Measurements from ENCODE around the gene ZC3H18.

The ZC3H18 gene

DNA sequence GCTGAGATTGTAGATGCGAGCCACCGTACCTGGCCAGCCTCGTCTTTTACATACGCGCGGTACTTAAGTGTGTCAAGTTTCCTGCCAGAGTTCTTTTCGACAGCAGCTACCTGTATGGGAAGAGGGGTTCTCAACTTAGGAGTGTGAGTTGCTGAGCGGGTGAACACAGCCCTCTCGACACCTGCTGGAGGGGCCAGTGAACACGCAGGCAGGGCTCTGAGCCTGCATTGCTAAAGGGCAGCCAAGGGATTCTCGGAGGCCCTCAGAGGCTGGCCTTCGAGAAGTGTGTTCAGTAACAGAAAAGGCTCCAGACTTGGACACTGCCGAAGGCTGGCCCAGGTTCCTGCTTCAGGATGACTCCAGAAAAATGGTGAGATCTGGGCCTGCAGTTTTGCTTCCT, 6.1 kb downstream of the ZC3H18 start:
- TF ChIP-seq NFIC (IDR thresholded peaks at IDR 0.05): no peak

DNA sequence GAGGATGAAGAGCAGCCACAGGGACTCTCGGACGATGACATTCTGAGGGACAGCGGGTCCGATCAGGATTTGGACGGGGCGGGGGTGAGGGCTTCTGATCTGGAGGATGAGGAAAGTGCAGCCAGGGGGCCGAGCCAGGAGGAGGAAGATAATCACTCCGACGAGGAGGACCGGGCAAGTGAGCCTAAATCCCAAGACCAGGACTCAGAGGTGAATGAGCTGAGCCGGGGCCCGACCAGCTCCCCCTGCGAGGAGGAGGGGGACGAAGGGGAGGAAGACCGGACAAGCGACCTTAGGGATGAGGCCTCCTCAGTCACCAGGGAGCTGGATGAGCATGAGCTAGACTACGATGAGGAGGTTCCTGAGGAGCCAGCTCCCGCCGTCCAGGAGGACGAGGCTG, 7.0 kb downstream of the ZC3H18 start:
- TF ChIP-seq, protein P1, sequence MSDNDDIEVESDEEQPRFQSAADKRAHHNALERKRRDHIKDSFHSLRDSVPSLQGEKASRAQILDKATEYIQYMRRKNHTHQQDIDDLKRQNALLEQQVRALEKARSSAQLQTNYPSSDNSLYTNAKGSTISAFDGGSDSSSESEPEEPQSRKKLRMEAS (IDR thresholded peaks at IDR 0.05): no peak
- TF ChIP-seq, protein P2, sequence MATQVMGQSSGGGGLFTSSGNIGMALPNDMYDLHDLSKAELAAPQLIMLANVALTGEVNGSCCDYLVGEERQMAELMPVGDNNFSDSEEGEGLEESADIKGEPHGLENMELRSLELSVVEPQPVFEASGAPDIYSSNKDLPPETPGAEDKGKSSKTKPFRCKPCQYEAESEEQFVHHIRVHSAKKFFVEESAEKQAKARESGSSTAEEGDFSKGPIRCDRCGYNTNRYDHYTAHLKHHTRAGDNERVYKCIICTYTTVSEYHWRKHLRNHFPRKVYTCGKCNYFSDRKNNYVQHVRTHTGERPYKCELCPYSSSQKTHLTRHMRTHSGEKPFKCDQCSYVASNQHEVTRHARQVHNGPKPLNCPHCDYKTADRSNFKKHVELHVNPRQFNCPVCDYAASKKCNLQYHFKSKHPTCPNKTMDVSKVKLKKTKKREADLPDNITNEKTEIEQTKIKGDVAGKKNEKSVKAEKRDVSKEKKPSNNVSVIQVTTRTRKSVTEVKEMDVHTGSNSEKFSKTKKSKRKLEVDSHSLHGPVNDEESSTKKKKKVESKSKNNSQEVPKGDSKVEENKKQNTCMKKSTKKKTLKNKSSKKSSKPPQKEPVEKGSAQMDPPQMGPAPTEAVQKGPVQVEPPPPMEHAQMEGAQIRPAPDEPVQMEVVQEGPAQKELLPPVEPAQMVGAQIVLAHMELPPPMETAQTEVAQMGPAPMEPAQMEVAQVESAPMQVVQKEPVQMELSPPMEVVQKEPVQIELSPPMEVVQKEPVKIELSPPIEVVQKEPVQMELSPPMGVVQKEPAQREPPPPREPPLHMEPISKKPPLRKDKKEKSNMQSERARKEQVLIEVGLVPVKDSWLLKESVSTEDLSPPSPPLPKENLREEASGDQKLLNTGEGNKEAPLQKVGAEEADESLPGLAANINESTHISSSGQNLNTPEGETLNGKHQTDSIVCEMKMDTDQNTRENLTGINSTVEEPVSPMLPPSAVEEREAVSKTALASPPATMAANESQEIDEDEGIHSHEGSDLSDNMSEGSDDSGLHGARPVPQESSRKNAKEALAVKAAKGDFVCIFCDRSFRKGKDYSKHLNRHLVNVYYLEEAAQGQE (IDR thresholded peaks at IDR 0.05; ENCODE audit: low read depth): no peak
- TF ChIP-seq FOXM1 (IDR thresholded peaks at IDR 0.05; ENCODE audit: borderline replicate concordance, low read depth) (no peak), CREB1 (IDR thresholded peaks at IDR 0.05; ENCODE audit: low read depth) (no peak), TCF12 (IDR thresholded peaks at IDR 0.05; ENCODE audit: low read depth) (no peak)

DNA sequence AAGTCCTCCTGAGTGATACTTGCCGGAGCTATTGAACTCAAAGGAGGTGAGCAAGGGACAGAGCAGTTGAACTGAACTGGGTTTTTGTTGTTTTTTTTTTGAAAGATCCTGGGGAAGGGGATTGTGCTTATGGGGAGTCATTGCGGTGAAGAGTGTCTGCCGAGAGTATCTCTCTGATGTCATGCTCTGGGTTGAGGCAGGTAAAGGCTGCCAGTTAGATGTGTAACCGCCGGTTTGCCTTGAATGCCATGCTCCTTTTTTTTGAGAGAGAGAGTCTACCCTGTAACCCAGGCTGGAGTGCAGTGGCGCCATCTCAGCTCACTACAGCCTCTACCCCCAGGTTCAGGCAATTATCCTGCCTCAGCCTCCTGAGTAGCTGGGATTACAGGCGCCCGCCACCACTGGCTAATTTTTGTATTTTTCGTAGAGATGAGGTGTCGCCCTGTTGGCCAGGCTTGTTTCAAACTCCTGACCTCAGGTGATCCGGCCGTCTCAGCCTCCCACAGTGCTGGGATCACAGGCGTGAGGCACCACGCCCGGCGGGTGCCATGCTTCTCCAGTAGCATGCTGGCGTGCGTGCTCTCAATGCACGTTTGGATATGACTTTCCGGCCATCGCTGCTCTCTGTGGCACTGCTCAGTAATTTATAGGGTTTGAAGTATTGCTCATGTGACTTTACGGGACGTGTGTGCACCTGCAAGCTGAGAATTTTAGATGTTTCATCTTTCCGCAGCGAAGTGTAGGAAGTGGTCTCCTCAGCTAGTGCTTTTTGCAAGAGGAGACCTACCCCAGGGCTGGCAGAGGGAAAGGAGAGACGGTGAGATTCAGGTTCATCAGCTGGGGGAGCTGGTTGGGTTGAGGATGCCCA, 8.5 kb downstream of the ZC3H18 start:
- TF ChIP-seq TEAD4 (IDR thresholded peaks at IDR 0.05): no peak
- no peak for TF ChIP-seq ZBTB7A (IDR thresholded peaks at IDR 0.05; ENCODE audit: low read depth)
- no peak for TF ChIP-seq CREB1 (IDR thresholded peaks at IDR 0.05; ENCODE audit: low read depth)
- TF ChIP-seq NFIC (IDR thresholded peaks at IDR 0.05): no peak
- TF ChIP-seq, protein P1 (IDR thresholded peaks at IDR 0.05): no peak
- TF ChIP-seq, protein P2 (IDR thresholded peaks at IDR 0.05; ENCODE audit: low read depth): no peak
- no peak for TF ChIP-seq RAD21 (IDR thresholded peaks at IDR 0.05; ENCODE audit: low read depth)
- no peak for TF ChIP-seq EP300 (IDR thresholded peaks at IDR 0.05; ENCODE audit: borderline replicate concordance)
- no peak for TF ChIP-seq CEBPB (IDR thresholded peaks at IDR 0.05)
- TF ChIP-seq, protein P3, sequence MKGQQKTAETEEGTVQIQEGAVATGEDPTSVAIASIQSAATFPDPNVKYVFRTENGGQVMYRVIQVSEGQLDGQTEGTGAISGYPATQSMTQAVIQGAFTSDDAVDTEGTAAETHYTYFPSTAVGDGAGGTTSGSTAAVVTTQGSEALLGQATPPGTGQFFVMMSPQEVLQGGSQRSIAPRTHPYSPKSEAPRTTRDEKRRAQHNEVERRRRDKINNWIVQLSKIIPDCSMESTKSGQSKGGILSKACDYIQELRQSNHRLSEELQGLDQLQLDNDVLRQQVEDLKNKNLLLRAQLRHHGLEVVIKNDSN (IDR thresholded peaks at IDR 0.05): no peak
- no peak for TF ChIP-seq TAF1 (IDR thresholded peaks at IDR 0.05; ENCODE audit: low read depth)
- TF ChIP-seq YY1 (IDR thresholded peaks at IDR 0.05; ENCODE audit: low read depth): no peak

DNA sequence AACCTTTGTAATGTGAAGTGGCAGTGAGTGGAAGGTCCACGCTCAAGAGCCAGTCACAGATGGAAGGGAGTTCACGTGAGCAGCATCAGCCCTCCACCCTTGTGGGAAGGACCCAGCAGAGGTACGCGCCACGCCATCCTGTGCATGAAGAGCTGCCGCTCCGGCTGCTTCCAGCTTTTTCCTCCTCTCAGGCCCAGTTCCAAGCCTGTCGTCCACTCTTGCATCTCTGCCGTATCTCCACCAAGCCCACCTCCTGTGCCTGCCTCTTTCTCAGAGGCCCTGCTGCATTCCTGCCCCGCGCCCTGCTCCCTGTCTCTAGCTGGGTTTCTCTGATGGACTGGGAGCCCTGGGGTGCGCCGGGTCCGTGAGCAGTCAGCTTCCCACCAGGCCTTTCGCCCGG, 10.2 kb downstream of the ZC3H18 start:
- no peak for TF ChIP-seq TAF1 (IDR thresholded peaks at IDR 0.05; ENCODE audit: low read depth)
- TF ChIP-seq, protein P1 (IDR thresholded peaks at IDR 0.05): no peak
- no peak for TF ChIP-seq YY1 (IDR thresholded peaks at IDR 0.05; ENCODE audit: low read depth)
- TF ChIP-seq RAD21 (IDR thresholded peaks at IDR 0.05; ENCODE audit: low read depth): no peak
- TF ChIP-seq FOXM1 (IDR thresholded peaks at IDR 0.05; ENCODE audit: borderline replicate concordance, low read depth): no peak
- TF ChIP-seq EP300 (IDR thresholded peaks at IDR 0.05; ENCODE audit: borderline replicate concordance): no peak
- no peak for TF ChIP-seq TEAD4 (IDR thresholded peaks at IDR 0.05)
- TF ChIP-seq, protein P2 (IDR thresholded peaks at IDR 0.05; ENCODE audit: low read depth): no peak
- no peak for TF ChIP-seq ZBTB7A (IDR thresholded peaks at IDR 0.05; ENCODE audit: low read depth)
- TF ChIP-seq, protein P3 (IDR thresholded peaks at IDR 0.05): no peak
- no peak for TF ChIP-seq CREB1 (IDR thresholded peaks at IDR 0.05; ENCODE audit: low read depth)
- TF ChIP-seq TCF12 (IDR thresholded peaks at IDR 0.05; ENCODE audit: low read depth): no peak
- TF ChIP-seq NFIC (IDR thresholded peaks at IDR 0.05): no peak
- TF ChIP-seq EGR1 (IDR thresholded peaks at IDR 0.05): no peak
